HEK293T (cell line): ENCODE results near the gene PDE10A.

ENCODE experiments used
- CTCF ChIA-PET: fragments of 350-600 bp; formaldehyde crosslinking; extraction: SDS; loops from one replicate; lab custom pipeline; 2021; ENCODE audit warnings: antibody characterized with exemption, inconsistent platforms; lab: Yijun Ruan, JAX
- POLR2A ChIA-PET: fragments of 350-600 bp; formaldehyde crosslinking; extraction: SDS; loops from one replicate; lab custom pipeline; 2020; ENCODE audit warnings: antibody characterized with exemption, inconsistent platforms; lab: Yijun Ruan, JAX
- DNase-seq: peaks from one replicate; pipeline ENCODE4 v3.0.0; 2012; ENCODE audit warnings: mixed read lengths; ENCODE audit errors: extremely low spot score
- ARNT ChIP-seq: fragments of 450-650 bp; IDR thresholded peaks from 2 replicates; pipeline ENCODE4 v1.6.1; 2017; ENCODE audit warnings: mild to moderate bottlenecking
- BHLHE40 ChIP-seq: fragments of 450-650 bp; IDR thresholded peaks from 2 replicates; pipeline ENCODE4 v1.6.1; 2016; ENCODE audit warnings: mild to moderate bottlenecking, moderate library complexity, borderline replicate concordance
- CTBP1 ChIP-seq: fragments of 450-650 bp; IDR thresholded peaks from 2 replicates; pipeline ENCODE4 v1.6.1; 2016; ENCODE audit warnings: borderline replicate concordance
- ELF4 ChIP-seq: fragments of 450-650 bp; IDR thresholded peaks from 2 replicates; pipeline ENCODE4 v1.6.1; 2017; ENCODE audit warnings: antibody characterized with exemption
- FOXA1 ChIP-seq: fragments of 450-650 bp; IDR thresholded peaks from 2 replicates; pipeline ENCODE4 v1.6.1; 2016; ENCODE audit warnings: mild to moderate bottlenecking
- FOXK2 ChIP-seq: fragments of 450-650 bp; IDR thresholded peaks from 2 replicates; pipeline ENCODE4 v1.6.1; 2016; ENCODE audit warnings: mild to moderate bottlenecking
- FOXM1 ChIP-seq: fragments of 450-650 bp; IDR thresholded peaks from 2 replicates; pipeline ENCODE4 v1.6.1; 2017; ENCODE audit warnings: mild to moderate bottlenecking, borderline replicate concordance
- HDGF ChIP-seq: fragments of 450-650 bp; IDR thresholded peaks from 2 replicates; pipeline ENCODE4 v1.6.1; 2017; ENCODE audit warnings: antibody characterized with exemption, borderline replicate concordance
- L3MBTL2 ChIP-seq: fragments of 450-650 bp; conservative IDR thresholded peaks from 2 replicates; pipeline ENCODE4 v1.6.1; 2016; ENCODE audit warnings: mild to moderate bottlenecking
- LEF1 ChIP-seq: fragments of 450-650 bp; IDR thresholded peaks from 2 replicates; pipeline ENCODE4 v1.6.1; 2017; ENCODE audit warnings: mild to moderate bottlenecking, borderline replicate concordance
- NFRKB ChIP-seq: fragments of 450-650 bp; IDR thresholded peaks from 2 replicates; pipeline ENCODE4 v1.6.1; 2016; ENCODE audit warnings: mild to moderate bottlenecking, moderate library complexity
- PKNOX1 ChIP-seq: fragments of 450-650 bp; IDR thresholded peaks from 2 replicates; pipeline ENCODE4 v1.6.1; 2016
- SP1 ChIP-seq: fragments of 450-650 bp; IDR thresholded peaks from 2 replicates; pipeline ENCODE4 v1.6.1; 2017
- SUZ12 ChIP-seq: fragments of 450-650 bp; IDR thresholded peaks from 2 replicates; pipeline ENCODE4 v1.6.1; 2016; ENCODE audit warnings: mild to moderate bottlenecking
- TARDBP ChIP-seq: fragments of 450-650 bp; IDR thresholded peaks from 2 replicates; pipeline ENCODE4 v1.6.1; 2016
- ZNF384 ChIP-seq: fragments of 450-650 bp; IDR thresholded peaks from 2 replicates; pipeline ENCODE4 v1.6.1; 2016

PDE10A gene

GRCh38 chr6:165552248-165552736, 110.7 kb downstream of the PDE10A start:
- TF ChIP-seq ZNF384 = no peak
- ChIA-PET CTCF (no interaction called here), POLR2A (no interaction called here)
- DNase-seq = no peak

GRCh38 chr6:165551828-165552227, 111.2 kb downstream of the PDE10A start:
- ChIA-PET POLR2A (no interaction called here), CTCF (no interaction called here)
- DNase-seq = no peak
- TF ChIP-seq FOXA1 (no peak), BHLHE40 (no peak), NFRKB (no peak), FOXM1 (no peak), ELF4 (no peak), ZNF384 (no peak), SP1 (no peak), FOXK2 (no peak), SUZ12 (no peak), L3MBTL2 (no peak), TARDBP (no peak), PKNOX1 (no peak), LEF1 (no peak), CTBP1 (no peak), HDGF (no peak)

GRCh38 chr6:165548450-165548849, 114.6 kb downstream of the PDE10A start:
- no peak for DNase-seq
- ChIA-PET POLR2A (no interaction called here), CTCF (no interaction called here)
- no peak for TF ChIP-seq ARNT
- TF ChIP-seq CTBP1 = no peak
- no peak for TF ChIP-seq FOXK2
- TF ChIP-seq SUZ12 = no peak
- TF ChIP-seq FOXM1 = no peak
- TF ChIP-seq SP1 = no peak
- no peak for TF ChIP-seq PKNOX1
- TF ChIP-seq L3MBTL2 = no peak
- TF ChIP-seq BHLHE40 = no peak

GRCh38 chr6:165545806-165546205, 117.2 kb downstream of the PDE10A start:
- ChIA-PET POLR2A (no interaction called here), CTCF (no interaction called here)
- no peak for DNase-seq
- no peak for TF ChIP-seq ZNF384
- no peak for TF ChIP-seq SUZ12
- no peak for TF ChIP-seq CTBP1
- no peak for TF ChIP-seq SP1
- TF ChIP-seq ARNT = no peak
- no peak for TF ChIP-seq FOXA1
- TF ChIP-seq HDGF = no peak
- no peak for TF ChIP-seq BHLHE40
- TF ChIP-seq PKNOX1 = no peak
- no peak for TF ChIP-seq FOXK2
- TF ChIP-seq ELF4 = no peak
- no peak for TF ChIP-seq FOXM1
- no peak for TF ChIP-seq LEF1
- TF ChIP-seq L3MBTL2 = no peak

- TF ChIP-seq SP1 (no peak), FOXM1 (no peak), FOXK2 (no peak), SUZ12 (no peak), FOXA1 (no peak), CTBP1 (no peak), NFRKB (no peak)
- CTCF ChIA-PET = interaction anchor here (0.8 kb wide), 1 partner anchor 1762 kb away, joined by 3 read pairs; no protein-coding TSS in a partner anchor
- POLR2A ChIA-PET = no interaction called here
- DNase-seq = no peak
Observed at GRCh38 chr6:165543781-165544180, 119.3 kb downstream of the PDE10A start.

GRCh38 chr6:165536911-165537310, 126.1 kb downstream of the PDE10A start:
- TF ChIP-seq FOXA1 (no peak), ZNF384 (no peak), NFRKB (no peak), L3MBTL2 (no peak), FOXK2 (no peak), ELF4 (no peak), PKNOX1 (no peak), BHLHE40 (no peak), CTBP1 (no peak), SP1 (no peak), TARDBP (no peak), SUZ12 (no peak), ARNT (no peak), FOXM1 (no peak), HDGF (no peak), LEF1 (no peak)
- DNase-seq = no peak
- ChIA-PET POLR2A (no interaction called here), CTCF (no interaction called here)
